ENCODE results near the gene CHN2.
"Not testable (repeated sequence)": the region's sequence is repeated elsewhere in the genome, so short reads cannot be mapped to it uniquely, and the experiment has no call there.

The CHN2 gene

GRCh38 chr7:29510028-29510427 is 315.5 kb downstream of the CHN2 start:
- DNase-seq = no peak

- no peak for DNase-seq
These were observed 316.8 kb downstream of the CHN2 start for GRCh38 chr7:29511337-29511736.

GRCh38 chr7:29511851-29512250 is 317.3 kb downstream of the CHN2 start:
- no peak for DNase-seq

GRCh38 chr7:29516491-29516890 is 321.9 kb downstream of the CHN2 start:
- DNase-seq = no peak

- no peak for DNase-seq
These were observed 324.0 kb downstream of the CHN2 start for GRCh38 chr7:29518616-29519015.

GRCh38 chr7:29523728-29524127 is 329.2 kb downstream of the CHN2 start:
- no peak for DNase-seq

- no peak for DNase-seq
These were observed 333.0 kb downstream of the CHN2 start for GRCh38 chr7:29527505-29528108.

GRCh38 chr7:29528526-29528925 is 334.0 kb downstream of the CHN2 start:
- DNase-seq = not testable (repeated sequence)

All from activated CD4-positive, alpha-beta T cell treated with anti-CD3 and anti-CD28 coated beads for 4 hours (primary cell).